HG02588 (cell line): Measurements from ENCODE around the gene TEAD3.

Source experiments
- ATAC-seq: cut with Tn5 transposase; IDR thresholded peaks from one replicate; pipeline ENCODE4 v1.9.1; 2021; ENCODE audit warnings: mild to moderate bottlenecking, moderate library complexity; ENCODE audit not compliant: unreplicated experiment

Gene TEAD3

GRCh38 chr6:35492974-35493284 is 4.0 kb downstream of the TEAD3 start:
- ATAC-seq: no peak

- no peak for ATAC-seq
These were observed 4.5 kb downstream of the TEAD3 start for GRCh38 chr6:35492258-35492973.

GRCh38 chr6:35491558-35492257 is 5.2 kb downstream of the TEAD3 start:
- ATAC-seq: no peak

GRCh38 chr6:35490821-35491557 is 5.9 kb downstream of the TEAD3 start:
- no peak for ATAC-seq

GRCh38 chr6:35489995-35490791 is 6.7 kb downstream of the TEAD3 start:
- ATAC-seq: no peak

- no peak for ATAC-seq
These were observed 7.8 kb downstream of the TEAD3 start for GRCh38 chr6:35489066-35489465.

GRCh38 chr6:35488517-35488862 is 8.4 kb downstream of the TEAD3 start:
- no peak for ATAC-seq

- no peak for ATAC-seq
These were observed 9.0 kb downstream of the TEAD3 start for GRCh38 chr6:35487658-35488516.

GRCh38 chr6:35486005-35486925 is 10.6 kb downstream of the TEAD3 start:
- no peak for ATAC-seq

GRCh38 chr6:35485402-35485877 is 11.4 kb downstream of the TEAD3 start:
- no peak for ATAC-seq

GRCh38 chr6:35484921-35485392 is 11.9 kb downstream of the TEAD3 start:
- ATAC-seq: no peak

- ATAC-seq: no peak
These were observed 12.8 kb downstream of the TEAD3 start for GRCh38 chr6:35483893-35484645.

- no peak for ATAC-seq
These were observed 13.4 kb downstream of the TEAD3 start for GRCh38 chr6:35483490-35483889.

- ATAC-seq: no peak
These were observed 13.8 kb downstream of the TEAD3 start for GRCh38 chr6:35483062-35483461.

GRCh38 chr6:35481226-35481625 is 15.7 kb downstream of the TEAD3 start:
- no peak for ATAC-seq

GRCh38 chr6:35480176-35480575 is 16.7 kb downstream of the TEAD3 start:
- no peak for ATAC-seq

- no peak for ATAC-seq
These were observed 18.6 kb downstream of the TEAD3 start for GRCh38 chr6:35478259-35478658.

- no peak for ATAC-seq
These were observed 19.2 kb downstream of the TEAD3 start for GRCh38 chr6:35477551-35478179.
